ENCODE results near the gene PLPPR4.
A peak's percentile ranks its signal among the peaks of the same experiment; 100 is the strongest.

PLPPR4 gene

DNA sequence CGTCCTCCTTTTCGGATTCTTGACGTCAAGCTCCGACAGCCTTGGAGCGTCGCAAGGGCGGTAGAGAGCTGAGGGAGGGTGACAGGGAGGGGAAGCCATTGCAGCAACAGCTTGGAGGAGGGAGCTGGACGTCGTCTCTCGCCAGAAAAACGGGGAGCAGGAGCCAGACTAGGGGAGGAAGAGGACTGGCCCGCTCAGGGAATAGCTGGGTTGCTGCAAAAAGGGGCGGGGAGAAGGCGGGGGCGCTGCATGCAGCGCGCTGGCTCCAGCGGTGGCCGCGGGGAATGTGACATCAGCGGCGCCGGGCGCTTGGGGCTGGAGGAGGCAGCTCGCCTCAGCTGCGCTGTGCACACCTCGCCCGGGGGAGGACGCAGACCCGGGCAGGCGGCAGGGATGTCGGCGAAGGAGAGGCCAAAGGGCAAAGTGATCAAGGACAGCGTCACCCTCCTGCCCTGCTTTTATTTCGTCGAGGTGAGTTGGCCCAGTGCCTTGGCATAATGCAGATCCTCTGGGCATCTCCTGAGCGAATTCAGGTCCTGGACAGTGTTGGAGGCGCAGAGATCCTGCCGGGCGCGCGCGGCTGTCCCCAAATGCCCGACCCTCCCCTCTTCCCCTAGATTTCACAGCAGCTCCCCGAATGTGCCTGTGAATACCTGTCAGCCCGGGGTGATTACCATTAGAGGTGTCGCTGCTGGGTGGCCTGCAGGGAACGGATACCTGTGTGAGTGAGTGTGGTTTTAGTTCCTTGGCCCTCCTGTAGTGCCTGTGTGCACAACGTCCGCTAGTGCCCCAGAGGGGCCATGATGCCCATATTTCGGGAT is at the start of gene PLPPR4:
Gene PLPPR4, plus strand, starts transcription at position 292 of the 821 bp plus-strand sequence. Its CDS starts 102 bp downstream, at position 394.
- peaks cover 39% of the 10 kb centered on the region for H3K27me3 Mint-ChIP-seq
- H3K9me3 Mint-ChIP-seq: peaks cover 5% of the 10 kb centered on the region
- no peaks in the 10 kb centered on the region for H3K4me1 Mint-ChIP-seq
- no peak for ATAC-seq
- no peaks in the 10 kb centered on the region for H3K36me3 Mint-ChIP-seq
- no peak within 1 kb of the TSS for H3K27ac Mint-ChIP-seq
- H3K4me3 Mint-ChIP-seq: no peak within 1 kb of the TSS

GRCh38 chr1:99216956-99217355 is 47.3 kb upstream of the PLPPR4 start:
- Mint-ChIP-seq H3K4me1 (peaks cover 7% of the 10 kb centered on the region), H3K36me3 (no peaks in the 10 kb centered on the region), H3K27me3 (no peaks in the 10 kb centered on the region), H3K4me3 (no peak overlapping the region), H3K9me3 (peaks cover 5% of the 10 kb centered on the region), H3K27ac (no peak overlapping the region)
- no peak for ATAC-seq

GRCh38 chr1:99217599-99217998 is 46.7 kb upstream of the PLPPR4 start:
- Mint-ChIP-seq H3K27me3 (no peaks in the 10 kb centered on the region), H3K27ac (no peak overlapping the region), H3K9me3 (peaks cover 5% of the 10 kb centered on the region), H3K4me3 (no peak overlapping the region), H3K4me1 (peaks cover 7% of the 10 kb centered on the region), H3K36me3 (no peaks in the 10 kb centered on the region)
- no peak for ATAC-seq

- ATAC-seq: peak; percentile 56
- no peaks in the 10 kb centered on the region for H3K27me3 Mint-ChIP-seq
- H3K9me3 Mint-ChIP-seq: peaks cover 5% of the 10 kb centered on the region
- H3K27ac Mint-ChIP-seq: no peak overlapping the region
- no peak overlapping the region for H3K4me3 Mint-ChIP-seq
- H3K36me3 Mint-ChIP-seq: no peaks in the 10 kb centered on the region
- peaks cover 7% of the 10 kb centered on the region for H3K4me1 Mint-ChIP-seq
Observed at GRCh38 chr1:99218572-99218971, 45.7 kb upstream of the PLPPR4 start.

DNA sequence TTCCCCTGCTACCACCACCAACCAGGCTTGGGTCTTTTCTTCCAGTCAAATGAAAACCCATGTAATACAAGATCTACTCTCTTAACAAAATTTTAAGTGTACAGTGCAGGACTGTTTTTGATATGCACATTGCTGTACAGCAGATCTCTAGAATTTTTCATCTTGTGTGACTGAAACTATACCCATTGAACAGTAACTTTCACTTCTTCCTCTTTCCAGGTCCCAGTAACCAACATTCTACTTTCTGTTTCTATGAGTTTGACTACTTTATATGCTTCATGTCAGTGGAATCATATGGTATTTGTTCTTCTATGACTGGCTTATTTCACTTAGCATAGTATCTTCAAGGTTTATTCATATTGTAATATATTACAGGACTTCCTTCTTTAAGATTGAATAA is 45.3 kb upstream of the PLPPR4 start:
- Mint-ChIP-seq H3K4me3 (no peak overlapping the region), H3K36me3 (no peaks in the 10 kb centered on the region), H3K27ac (no peak overlapping the region), H3K27me3 (no peaks in the 10 kb centered on the region), H3K9me3 (peaks cover 5% of the 10 kb centered on the region), H3K4me1 (peaks cover 7% of the 10 kb centered on the region)
- ATAC-seq: peak; percentile 91

DNA sequence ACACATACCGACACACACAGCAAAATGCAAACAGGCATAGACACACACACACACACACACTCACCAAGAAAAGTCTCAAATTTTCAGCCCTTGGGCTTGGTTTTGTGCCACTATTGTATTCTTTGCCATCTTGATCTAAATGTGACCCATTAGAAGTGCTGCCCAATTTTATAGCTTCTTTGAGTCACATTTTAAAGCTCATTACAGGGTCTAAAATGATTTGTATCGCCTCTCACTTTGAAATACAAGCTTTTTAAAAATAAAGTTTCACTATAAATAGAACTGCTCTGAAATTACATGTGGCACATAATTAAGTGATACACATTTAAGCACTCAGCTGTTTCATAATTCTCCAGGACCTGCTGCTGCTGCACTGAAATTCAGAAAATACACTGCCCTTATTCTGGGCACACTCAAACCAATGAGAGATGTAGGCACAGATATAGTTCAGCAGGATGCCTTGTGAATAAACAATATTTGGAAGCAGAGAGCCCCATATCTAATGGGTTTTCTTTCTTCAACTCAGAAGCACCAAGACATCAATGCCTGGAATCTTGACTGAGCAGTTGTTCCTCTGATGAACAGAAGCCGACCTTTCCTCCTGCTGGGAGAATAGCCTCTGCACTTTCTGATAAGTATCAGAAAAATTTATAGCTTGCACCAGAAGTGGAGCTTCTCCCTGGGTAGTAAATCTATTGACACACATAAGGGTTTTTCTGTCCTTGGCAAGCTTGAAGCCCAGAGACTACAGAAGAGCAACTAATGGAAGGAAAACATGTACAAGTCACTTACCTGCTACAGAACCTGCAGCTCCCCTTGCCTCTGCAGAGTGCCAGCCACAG is 37.0 kb upstream of the PLPPR4 start:
- no peaks in the 10 kb centered on the region for H3K36me3 Mint-ChIP-seq
- H3K27ac Mint-ChIP-seq: no peak overlapping the region
- H3K4me3 Mint-ChIP-seq: no peak overlapping the region
- H3K9me3 Mint-ChIP-seq: no peaks in the 10 kb centered on the region
- no peaks in the 10 kb centered on the region for H3K27me3 Mint-ChIP-seq
- peaks cover 8% of the 10 kb centered on the region for H3K4me1 Mint-ChIP-seq
- ATAC-seq: peak; percentile 44

DNA sequence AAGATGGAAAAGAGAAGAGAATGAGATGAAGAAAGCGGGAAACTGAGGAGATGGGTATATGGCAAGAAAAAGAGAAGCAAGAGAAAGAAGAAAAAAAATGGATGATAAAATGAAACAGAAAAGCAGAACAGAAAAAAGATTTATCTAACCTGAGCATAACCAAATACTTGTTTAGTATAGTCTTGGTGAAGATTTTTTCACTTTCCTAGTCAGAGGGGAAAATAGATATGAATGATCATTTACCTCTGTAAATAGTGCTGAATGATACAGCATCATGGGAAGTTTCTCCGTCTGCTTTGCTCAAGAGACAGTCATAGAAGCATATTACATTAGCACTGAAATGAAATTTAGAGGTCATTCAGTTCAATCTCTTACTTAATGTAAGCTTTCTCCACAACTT is 36.1 kb upstream of the PLPPR4 start:
- no peak overlapping the region for H3K27ac Mint-ChIP-seq
- H3K4me1 Mint-ChIP-seq: peaks cover 8% of the 10 kb centered on the region
- no peaks in the 10 kb centered on the region for H3K36me3 Mint-ChIP-seq
- no peaks in the 10 kb centered on the region for H3K27me3 Mint-ChIP-seq
- ATAC-seq: peak; percentile 73
- no peak overlapping the region for H3K4me3 Mint-ChIP-seq
- H3K9me3 Mint-ChIP-seq: no peaks in the 10 kb centered on the region

GRCh38 chr1:99229122-99229521 is 35.2 kb upstream of the PLPPR4 start:
- no peaks in the 10 kb centered on the region for H3K9me3 Mint-ChIP-seq
- peaks cover 8% of the 10 kb centered on the region for H3K4me1 Mint-ChIP-seq
- H3K36me3 Mint-ChIP-seq: no peaks in the 10 kb centered on the region

DNA sequence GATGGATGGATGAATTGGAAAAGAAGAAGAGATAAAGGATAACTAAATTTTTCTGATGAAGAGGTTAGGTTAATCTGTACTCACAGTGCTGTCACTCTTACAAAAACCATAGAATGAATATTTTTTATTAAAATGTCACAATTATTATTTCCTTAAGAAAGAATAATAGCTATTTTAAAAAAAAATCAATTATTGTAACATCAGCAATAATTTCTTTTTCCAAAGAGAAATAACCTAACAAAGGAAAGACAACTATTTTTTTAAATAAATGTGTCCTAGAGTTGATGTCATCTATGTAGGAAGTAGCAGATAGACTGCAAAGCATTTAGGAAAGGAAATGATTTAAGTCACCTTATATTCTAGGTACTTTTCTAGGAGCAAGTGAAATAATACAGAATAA is 33.6 kb upstream of the PLPPR4 start:
- Mint-ChIP-seq H3K27me3 (no peaks in the 10 kb centered on the region), H3K9me3 (no peaks in the 10 kb centered on the region), H3K36me3 (no peaks in the 10 kb centered on the region), H3K27ac (no peak overlapping the region), H3K4me3 (no peak overlapping the region), H3K4me1 (peaks cover 8% of the 10 kb centered on the region)
- ATAC-seq: no peak

More at GRCh38 chr1:99229122-99229521, 35.2 kb upstream of the PLPPR4 start:
- no peak for ATAC-seq
- H3K27ac Mint-ChIP-seq: no peak overlapping the region
- no peaks in the 10 kb centered on the region for H3K27me3 Mint-ChIP-seq
- no peak overlapping the region for H3K4me3 Mint-ChIP-seq

- no peak for ATAC-seq
- Mint-ChIP-seq H3K9me3 (no peaks in the 10 kb centered on the region), H3K4me3 (no peak overlapping the region), H3K36me3 (no peaks in the 10 kb centered on the region), H3K27ac (no peak overlapping the region), H3K4me1 (peaks cover 8% of the 10 kb centered on the region), H3K27me3 (no peaks in the 10 kb centered on the region)
Observed at GRCh38 chr1:99232172-99232571, 32.1 kb upstream of the PLPPR4 start.

- Mint-ChIP-seq H3K9me3 (no peaks in the 10 kb centered on the region), H3K27me3 (no peaks in the 10 kb centered on the region), H3K27ac (no peak overlapping the region), H3K4me1 (no peaks in the 10 kb centered on the region), H3K4me3 (no peak overlapping the region), H3K36me3 (no peaks in the 10 kb centered on the region)
- ATAC-seq: no peak
Observed at GRCh38 chr1:99233446-99233845, 30.8 kb upstream of the PLPPR4 start.

DNA sequence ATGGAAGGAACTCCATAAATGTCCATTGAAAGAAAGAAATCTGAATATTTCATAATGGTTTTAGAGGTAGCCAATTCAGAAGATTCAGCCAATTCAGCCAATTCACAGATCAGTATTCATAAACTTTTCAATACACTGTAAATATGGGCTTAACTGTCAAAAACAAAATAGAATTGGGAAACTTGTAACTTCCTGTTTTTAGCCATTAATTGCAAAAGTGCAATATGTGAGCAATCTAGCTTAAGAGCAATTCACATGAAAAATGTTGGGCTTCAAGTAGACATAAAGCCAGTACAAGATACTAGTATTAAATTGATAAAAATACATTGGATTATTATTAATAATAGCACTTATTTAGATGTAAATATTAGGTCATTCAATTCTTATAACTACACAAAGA is 27.5 kb upstream of the PLPPR4 start:
- H3K4me1 Mint-ChIP-seq: no peaks in the 10 kb centered on the region
- no peak overlapping the region for H3K4me3 Mint-ChIP-seq
- no peak overlapping the region for H3K27ac Mint-ChIP-seq
- H3K36me3 Mint-ChIP-seq: no peaks in the 10 kb centered on the region
- no peaks in the 10 kb centered on the region for H3K9me3 Mint-ChIP-seq
- H3K27me3 Mint-ChIP-seq: no peaks in the 10 kb centered on the region
- ATAC-seq: no peak

GRCh38 chr1:99239690-99240089 is 24.6 kb upstream of the PLPPR4 start:
- Mint-ChIP-seq H3K4me3 (no peak overlapping the region), H3K4me1 (no peaks in the 10 kb centered on the region), H3K9me3 (no peaks in the 10 kb centered on the region), H3K27me3 (no peaks in the 10 kb centered on the region), H3K27ac (no peak overlapping the region), H3K36me3 (no peaks in the 10 kb centered on the region)
- ATAC-seq: no peak

- Mint-ChIP-seq H3K4me3 (no peak overlapping the region), H3K9me3 (no peaks in the 10 kb centered on the region), H3K27ac (no peak overlapping the region), H3K4me1 (no peaks in the 10 kb centered on the region), H3K36me3 (no peaks in the 10 kb centered on the region), H3K27me3 (no peaks in the 10 kb centered on the region)
- ATAC-seq: no peak
Observed at GRCh38 chr1:99240621-99241020, 23.7 kb upstream of the PLPPR4 start.

DNA sequence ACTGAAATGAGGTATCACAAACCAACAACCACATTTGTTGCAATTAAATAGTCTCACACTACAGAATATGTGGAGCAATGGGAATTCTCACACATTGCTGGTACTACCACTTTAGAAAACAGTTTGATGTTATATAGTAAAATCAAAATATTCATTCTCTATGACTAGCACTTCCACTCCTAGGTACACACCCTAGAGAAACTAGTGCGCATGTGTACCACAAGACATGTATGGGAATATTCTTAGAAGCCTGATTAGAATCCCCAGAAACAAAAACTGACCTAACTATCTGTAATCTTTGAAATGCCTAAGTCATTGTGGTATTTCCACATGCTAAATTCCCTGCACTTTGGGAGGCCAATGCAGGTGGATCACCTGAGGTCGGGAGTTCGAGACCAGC is 18.1 kb upstream of the PLPPR4 start:
- H3K27ac Mint-ChIP-seq: no peak overlapping the region
- no peak overlapping the region for H3K4me3 Mint-ChIP-seq
- no peaks in the 10 kb centered on the region for H3K4me1 Mint-ChIP-seq
- H3K27me3 Mint-ChIP-seq: no peaks in the 10 kb centered on the region
- no peak for ATAC-seq
- H3K9me3 Mint-ChIP-seq: no peaks in the 10 kb centered on the region
- H3K36me3 Mint-ChIP-seq: no peaks in the 10 kb centered on the region

DNA sequence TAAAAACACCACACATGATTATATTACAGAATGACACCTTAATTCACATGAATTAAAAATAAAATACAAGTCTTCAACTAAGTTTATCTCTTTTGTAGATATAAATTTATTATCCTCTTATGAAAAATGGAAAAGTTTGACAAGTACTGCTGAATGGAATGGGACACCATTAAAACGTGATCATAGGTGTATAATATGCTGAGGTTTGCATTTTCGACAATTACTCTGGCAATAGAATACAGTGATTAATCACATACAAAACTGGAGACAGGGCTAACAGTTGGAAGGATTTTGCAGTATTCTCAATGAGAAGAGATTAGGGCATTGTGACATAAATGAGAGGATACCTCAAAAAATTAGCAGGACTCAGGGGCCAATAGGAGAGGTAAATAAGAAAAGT is 17.1 kb upstream of the PLPPR4 start:
- Mint-ChIP-seq H3K4me3 (no peak overlapping the region), H3K27me3 (no peaks in the 10 kb centered on the region), H3K27ac (no peak overlapping the region), H3K9me3 (peaks cover 3% of the 10 kb centered on the region), H3K4me1 (no peaks in the 10 kb centered on the region), H3K36me3 (no peaks in the 10 kb centered on the region)
- no peak for ATAC-seq

All from stimulated activated memory B cell treated with anti-CD40 and anti-IgM and Interleukin-4, amounts not matched to agents 10 μg/mL and 1 μg/mL and 100 μg/mL, for 72 hours (primary cell).